ENCODE data around the gene CCL8.

Gene CCL8

DNA sequence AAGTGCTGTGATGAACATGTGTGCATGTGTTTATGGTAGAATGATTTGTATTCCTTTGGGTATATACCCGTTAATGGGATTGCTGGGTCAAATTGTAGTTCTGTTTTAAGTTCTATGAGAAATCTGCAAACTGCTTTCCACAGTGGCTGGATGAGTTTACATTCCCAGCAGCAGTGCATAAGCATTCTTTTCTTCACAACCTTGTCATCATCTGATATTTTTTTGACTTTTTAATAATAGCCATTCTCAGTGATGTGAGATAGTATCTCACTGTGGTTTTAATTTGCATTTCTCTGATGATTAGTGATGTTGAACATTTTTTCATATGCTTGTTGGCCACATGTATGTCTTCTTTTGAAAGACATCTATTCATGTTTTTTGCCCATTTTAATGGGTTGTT is 18.5 kb downstream of the CCL8 start:
- TF ChIP-seq, protein P1, sequence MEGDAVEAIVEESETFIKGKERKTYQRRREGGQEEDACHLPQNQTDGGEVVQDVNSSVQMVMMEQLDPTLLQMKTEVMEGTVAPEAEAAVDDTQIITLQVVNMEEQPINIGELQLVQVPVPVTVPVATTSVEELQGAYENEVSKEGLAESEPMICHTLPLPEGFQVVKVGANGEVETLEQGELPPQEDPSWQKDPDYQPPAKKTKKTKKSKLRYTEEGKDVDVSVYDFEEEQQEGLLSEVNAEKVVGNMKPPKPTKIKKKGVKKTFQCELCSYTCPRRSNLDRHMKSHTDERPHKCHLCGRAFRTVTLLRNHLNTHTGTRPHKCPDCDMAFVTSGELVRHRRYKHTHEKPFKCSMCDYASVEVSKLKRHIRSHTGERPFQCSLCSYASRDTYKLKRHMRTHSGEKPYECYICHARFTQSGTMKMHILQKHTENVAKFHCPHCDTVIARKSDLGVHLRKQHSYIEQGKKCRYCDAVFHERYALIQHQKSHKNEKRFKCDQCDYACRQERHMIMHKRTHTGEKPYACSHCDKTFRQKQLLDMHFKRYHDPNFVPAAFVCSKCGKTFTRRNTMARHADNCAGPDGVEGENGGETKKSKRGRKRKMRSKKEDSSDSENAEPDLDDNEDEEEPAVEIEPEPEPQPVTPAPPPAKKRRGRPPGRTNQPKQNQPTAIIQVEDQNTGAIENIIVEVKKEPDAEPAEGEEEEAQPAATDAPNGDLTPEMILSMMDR (IDR thresholded peaks at IDR 0.05; ENCODE audit: insufficient read depth, low read depth, low read length, missing control alignments) = no peak
- no peak for DNase-seq (ENCODE audit: low read depth)
- H3K4me3 ChIP-seq (ENCODE audit: low read depth, low read length) = no peak overlapping the region

- no peak overlapping the region for H3K4me3 ChIP-seq (ENCODE audit: low read depth, low read length)
- TF ChIP-seq, protein P1 (IDR thresholded peaks at IDR 0.05; ENCODE audit: insufficient read depth, low read depth, low read length, missing control alignments) = no peak
Observed at GRCh38 chr17:34339138-34339770, 20.0 kb downstream of the CCL8 start.

DNA sequence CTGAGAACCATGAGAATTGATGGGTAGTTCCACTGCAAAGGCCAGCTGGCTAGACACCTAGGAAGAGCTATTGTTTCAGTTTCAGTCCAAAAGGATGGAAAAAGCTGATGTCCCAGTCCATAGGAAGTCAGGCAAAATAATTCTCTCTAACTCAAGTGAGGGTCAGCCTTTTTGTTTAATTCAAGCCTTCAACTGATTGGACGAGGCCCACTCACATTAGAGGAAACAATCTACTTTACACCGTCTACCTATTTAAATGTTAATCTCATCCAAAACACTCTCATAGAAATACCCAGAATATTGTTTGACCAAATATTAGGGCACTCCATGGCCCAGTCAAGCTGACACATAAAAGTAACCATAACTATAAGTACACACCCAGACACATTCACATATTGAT is 22.7 kb downstream of the CCL8 start:
- TF ChIP-seq, protein P1 (IDR thresholded peaks at IDR 0.05; ENCODE audit: insufficient read depth, low read depth, low read length, missing control alignments) = no peak
- DNase-seq (ENCODE audit: low read depth) = no peak

More at GRCh38 chr17:34339138-34339770, 20.0 kb downstream of the CCL8 start:
- DNase-seq (ENCODE audit: low read depth) = no peak

DNA sequence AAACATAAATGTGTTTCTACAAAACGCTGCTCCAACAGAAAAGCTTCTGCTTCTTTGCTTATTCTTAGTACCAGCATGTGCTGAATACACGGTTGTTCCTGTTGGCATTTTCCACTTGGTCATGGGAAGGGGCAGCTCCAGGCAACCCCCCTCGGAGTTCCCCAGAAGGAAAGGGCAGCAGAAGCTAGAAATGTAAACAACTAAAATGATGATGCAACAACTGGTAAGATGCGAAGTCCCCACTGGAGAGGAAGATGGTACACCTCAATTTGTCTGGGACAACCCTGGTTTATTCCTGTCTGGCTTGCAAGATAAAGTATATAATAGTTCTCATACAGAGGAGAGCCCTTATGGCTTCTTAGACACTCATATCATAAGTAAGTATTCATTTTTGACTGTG is 27.8 kb downstream of the CCL8 start:
- no peak overlapping the region for H3K4me3 ChIP-seq (ENCODE audit: low read depth, low read length)
- DNase-seq (ENCODE audit: low read depth) = no peak
- TF ChIP-seq, protein P1 (IDR thresholded peaks at IDR 0.05; ENCODE audit: insufficient read depth, low read depth, low read length, missing control alignments) = no peak

More for the DNA sequence above, 22.7 kb downstream of the CCL8 start:
- no peak overlapping the region for H3K4me3 ChIP-seq (ENCODE audit: low read depth, low read length)

- DNase-seq (ENCODE audit: low read depth) = no peak
Observed at GRCh38 chr17:34349751-34350150, 30.5 kb downstream of the CCL8 start.

GRCh38 chr17:34351096-34351495 is 31.9 kb downstream of the CCL8 start:
- TF ChIP-seq, protein P1 (IDR thresholded peaks at IDR 0.05; ENCODE audit: insufficient read depth, low read depth, low read length, missing control alignments) = no peak
- DNase-seq (ENCODE audit: low read depth) = no peak
- no peak overlapping the region for H3K4me3 ChIP-seq (ENCODE audit: low read depth, low read length)

More at GRCh38 chr17:34349751-34350150, 30.5 kb downstream of the CCL8 start:
- TF ChIP-seq, protein P1 (IDR thresholded peaks at IDR 0.05; ENCODE audit: insufficient read depth, low read depth, low read length, missing control alignments) = no peak
- H3K4me3 ChIP-seq (ENCODE audit: low read depth, low read length) = no peak overlapping the region

- no peak for DNase-seq (ENCODE audit: low read depth)
- H3K4me3 ChIP-seq (ENCODE audit: low read depth, low read length) = no peak overlapping the region
- TF ChIP-seq, protein P1 (IDR thresholded peaks at IDR 0.05; ENCODE audit: insufficient read depth, low read depth, low read length, missing control alignments) = no peak
Observed at GRCh38 chr17:34352191-34352590, 33.0 kb downstream of the CCL8 start.
